Central memory CD4-positive, alpha-beta T cell (primary cell): ENCODE measurements around the gene CACNA1D.

ENCODE experiments used
- DNase-seq: peaks from one replicate; pipeline ENCODE4 v3.0.0; 2022

CACNA1D gene

DNA sequence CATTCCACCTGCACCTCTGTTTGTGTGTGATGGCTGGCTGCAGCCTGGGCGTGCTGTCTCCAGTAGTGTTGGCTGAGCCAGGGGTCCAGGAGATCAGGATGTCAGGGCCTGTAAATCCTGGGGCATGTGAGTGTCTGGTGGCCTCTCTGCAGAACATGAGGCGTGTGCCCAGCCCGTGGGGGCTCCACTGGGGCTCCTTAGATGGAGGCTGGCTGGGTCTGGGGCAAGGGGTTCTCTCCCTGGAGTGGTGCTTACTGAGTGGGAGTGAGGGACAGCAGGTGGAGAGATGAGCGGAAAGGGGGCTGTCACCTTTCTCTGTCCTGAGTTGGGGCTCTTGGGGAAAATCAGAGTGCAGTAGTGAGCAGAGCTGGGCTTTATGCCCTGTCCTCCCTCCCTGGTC, 199.6 kb downstream of the CACNA1D start:
- no peak for DNase-seq

GRCh38 chr3:53694666-53695323, 200.4 kb downstream of the CACNA1D start:
- no peak for DNase-seq

GRCh38 chr3:53695324-53695690, 200.9 kb downstream of the CACNA1D start:
- no peak for DNase-seq

DNA sequence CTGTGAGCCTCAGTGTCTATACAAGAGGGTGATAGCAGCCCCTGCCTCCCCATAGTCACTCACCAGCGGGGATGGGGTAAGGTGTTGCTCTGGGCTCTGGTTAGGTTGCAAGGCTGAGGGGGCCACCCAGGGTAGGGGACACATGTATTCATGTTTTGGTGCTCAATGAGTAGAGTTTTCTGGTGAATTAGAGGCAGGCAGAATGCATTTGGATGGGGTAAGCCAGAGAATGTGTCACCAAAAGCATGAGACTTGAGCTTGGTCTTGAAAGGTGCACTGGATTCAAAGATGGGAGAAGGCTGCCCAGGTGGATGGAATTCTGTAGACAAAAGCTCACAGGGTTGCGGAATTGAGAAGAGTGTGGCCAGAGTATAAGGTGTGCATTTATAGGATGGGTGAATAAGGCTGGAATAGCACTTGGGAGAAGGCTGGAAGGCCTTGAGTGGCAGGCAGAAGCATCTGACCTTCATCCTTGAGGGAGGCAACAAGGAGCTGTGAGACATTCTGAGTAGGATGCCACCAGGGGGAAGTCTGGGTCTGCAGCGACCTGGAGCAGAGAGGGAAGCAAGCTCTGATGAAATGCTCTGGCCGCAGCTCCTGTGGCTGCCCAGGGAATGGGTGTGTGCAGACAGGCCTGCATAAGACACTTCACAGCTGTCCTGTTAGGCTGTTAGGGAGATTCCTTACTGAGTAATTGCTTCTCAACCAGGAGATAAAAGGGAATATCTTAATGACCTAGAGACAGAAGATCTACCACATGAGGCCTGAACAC, 202.2 kb downstream of the CACNA1D start:
- DNase-seq: no peak

DNA sequence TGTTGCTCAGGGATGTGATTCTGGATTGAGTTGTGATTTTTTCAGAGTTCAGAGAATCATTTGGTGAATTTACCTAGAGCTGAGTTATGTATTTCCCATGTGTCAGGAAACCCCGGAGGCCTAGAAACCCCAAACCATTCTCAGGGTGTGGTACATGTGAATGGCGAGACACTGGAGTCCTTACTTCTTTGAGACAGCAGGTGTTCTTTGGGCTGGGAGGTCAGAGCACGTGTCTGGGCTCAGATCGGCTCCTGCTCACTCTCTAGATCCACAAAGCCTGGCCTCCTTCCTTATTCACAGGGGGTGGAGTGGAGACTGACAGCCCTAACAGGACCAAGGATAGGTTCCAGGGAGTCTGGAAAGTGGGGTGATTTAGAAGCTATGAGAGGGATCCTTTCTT, 206.0 kb downstream of the CACNA1D start:
- no peak for DNase-seq

- DNase-seq: no peak
Measured at GRCh38 chr3:53702776-53703530, 208.5 kb downstream of the CACNA1D start.

DNA sequence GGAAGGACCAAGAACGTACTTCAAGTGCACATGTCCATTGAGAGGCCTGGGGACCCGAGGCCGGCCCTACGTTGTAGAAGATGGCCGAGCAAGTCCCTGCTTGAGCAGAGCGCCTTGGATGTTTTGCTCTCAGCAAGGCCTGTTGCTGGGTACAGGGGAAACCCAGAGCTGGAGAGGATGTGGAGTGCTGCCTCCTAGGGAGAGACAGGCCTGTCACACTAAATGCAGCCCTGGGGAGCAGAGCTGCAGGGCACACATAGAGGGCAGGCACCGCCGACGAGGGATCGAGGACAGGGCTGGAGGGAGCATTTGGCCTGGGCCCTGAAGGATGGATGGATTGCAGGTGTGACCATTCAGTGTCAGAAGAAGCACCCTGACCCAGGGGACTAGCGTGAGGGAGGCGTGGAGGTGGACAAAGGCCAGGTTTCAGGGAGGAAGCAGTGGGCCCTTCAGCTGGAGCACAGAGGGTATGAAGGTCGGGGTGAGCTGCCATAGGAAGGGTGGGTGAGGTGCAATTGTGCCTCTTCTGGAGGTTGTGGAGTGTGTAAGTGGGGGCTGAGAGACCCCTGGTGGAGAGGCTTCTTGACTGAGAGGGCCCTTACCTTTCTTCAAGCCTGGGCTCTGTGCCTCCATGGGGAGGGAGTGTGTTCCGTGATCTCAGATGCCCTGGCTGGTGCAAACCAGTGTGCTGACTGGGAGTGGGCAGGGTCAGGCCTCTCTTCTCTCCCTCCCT, 209.4 kb downstream of the CACNA1D start:
- no peak for DNase-seq

DNA sequence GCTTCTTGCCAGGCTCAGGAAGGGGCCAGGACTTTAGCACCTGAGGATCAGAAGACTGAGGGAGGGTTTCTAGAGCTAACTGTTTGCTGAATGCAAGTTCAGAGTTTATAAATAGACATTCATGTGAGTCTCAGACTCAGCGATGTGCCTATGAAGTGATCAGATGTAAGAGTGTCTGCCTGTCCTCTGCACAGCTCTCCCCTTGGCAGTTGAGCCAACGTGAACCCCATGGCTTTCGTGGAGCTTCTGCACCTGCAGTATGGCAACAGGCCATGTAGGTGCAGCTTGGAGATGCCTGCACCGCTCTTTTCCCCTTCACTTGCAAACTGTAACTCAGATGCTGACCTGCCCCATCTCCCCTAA, 209.9 kb downstream of the CACNA1D start:
- DNase-seq: no peak

DNA sequence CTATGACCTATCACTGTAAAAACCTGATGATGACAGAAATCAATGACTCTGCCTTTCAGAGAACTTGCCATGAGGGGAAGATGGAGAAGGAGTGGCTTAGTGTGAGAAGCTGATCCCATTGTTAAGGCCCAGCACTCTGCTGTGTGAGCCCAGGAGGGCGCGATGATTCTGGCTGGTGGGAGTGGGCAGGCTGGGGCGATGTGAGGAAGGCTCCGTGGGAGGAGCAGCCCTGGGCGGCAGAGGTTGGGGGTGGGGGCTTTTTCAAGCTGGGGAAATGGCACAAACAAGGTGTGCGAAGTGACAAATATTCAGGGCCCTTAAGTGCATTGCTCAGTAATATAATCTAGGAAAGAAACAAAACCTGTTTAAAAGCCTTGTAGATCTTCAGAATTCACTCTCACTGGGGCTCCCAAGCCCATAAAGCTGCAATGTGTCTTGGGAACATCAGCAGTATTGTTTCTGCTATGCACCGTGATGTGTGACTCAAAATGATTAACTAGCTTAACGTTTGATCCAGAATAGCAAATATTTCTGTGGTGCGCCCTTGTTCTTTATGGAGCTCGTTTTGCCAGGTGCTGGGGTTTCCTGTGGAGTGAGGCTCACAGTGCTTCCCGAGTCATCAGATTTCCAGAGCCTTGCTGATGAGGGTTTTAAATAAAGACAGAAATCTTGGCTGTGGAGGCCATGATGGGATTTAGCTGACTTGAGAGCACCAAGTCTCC, 210.8 kb downstream of the CACNA1D start:
- DNase-seq: no peak

GRCh38 chr3:53705774-53706173, 211.4 kb downstream of the CACNA1D start:
- no peak for DNase-seq

GRCh38 chr3:53707222-53707621, 212.8 kb downstream of the CACNA1D start:
- DNase-seq: no peak

- no peak for DNase-seq
Measured at GRCh38 chr3:53708001-53708621, 213.7 kb downstream of the CACNA1D start.

DNA sequence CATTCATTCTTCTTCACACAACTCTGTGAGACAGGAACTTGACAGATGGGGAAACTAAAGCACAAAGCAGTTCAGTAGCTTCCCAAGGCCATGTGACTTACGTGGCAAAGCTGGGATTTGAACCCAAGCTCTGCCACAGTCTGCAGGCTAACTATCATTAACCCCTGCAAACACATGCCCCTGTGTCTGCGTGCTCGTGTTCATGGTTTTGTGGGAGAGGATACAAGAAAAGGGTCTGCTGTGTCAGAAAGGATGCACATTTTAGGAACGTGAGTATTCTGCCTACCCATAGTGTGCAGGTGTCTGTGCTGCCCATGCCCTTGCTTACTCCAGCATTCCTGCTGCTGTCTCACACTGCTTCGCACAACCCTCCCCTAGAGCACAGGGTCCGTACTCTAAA, 214.8 kb downstream of the CACNA1D start:
- no peak for DNase-seq

GRCh38 chr3:53709860-53710674, 215.7 kb downstream of the CACNA1D start:
- DNase-seq: peak; percentile 23

DNA sequence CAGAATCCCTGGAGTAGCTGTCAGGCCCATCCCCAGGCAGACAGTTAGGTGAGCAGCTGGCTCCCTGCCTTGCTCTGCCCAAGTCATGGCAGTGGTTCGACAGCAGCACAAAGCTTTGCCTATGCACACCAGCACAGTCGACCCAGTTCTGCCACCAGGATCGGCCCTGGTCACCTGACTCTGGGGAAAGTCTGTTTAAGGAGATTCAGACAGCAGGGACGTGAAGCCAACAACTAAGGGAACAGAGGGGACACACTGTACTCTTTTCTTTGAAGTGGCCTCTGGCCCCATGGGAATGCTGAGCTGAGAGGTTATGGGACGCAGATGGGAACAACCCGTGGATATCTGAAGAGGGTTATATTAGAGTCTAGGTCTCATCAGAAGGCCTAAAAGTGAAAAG, 217.0 kb downstream of the CACNA1D start:
- DNase-seq: no peak

DNA sequence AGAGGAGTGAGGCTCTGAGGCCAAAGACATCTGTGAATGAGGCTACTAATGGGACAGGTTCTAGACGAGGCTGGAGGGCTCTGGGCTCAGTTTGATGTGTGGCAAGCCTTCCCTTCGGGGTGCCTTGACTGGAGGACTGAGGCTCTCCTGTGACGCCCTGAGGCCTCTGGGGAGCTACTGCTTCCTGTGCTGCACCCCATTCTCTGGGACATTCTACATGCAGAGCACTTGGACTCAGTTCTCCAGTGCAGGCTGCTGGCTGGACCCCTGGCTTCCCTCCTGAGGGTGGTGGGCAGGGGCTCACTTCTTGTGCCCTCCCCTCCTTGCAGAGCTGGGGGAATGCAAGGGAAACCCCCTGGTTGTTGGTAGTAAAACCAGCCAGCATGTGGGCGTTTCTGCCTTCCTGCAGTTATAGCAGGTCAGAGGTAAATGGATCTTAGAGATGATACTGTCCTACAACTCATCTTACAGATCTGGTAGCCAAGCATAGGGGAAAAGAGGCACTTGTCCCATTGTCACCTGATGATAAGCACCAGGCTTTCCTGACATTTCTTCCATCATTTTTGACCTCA, 218.5 kb downstream of the CACNA1D start:
- no peak for DNase-seq

DNA sequence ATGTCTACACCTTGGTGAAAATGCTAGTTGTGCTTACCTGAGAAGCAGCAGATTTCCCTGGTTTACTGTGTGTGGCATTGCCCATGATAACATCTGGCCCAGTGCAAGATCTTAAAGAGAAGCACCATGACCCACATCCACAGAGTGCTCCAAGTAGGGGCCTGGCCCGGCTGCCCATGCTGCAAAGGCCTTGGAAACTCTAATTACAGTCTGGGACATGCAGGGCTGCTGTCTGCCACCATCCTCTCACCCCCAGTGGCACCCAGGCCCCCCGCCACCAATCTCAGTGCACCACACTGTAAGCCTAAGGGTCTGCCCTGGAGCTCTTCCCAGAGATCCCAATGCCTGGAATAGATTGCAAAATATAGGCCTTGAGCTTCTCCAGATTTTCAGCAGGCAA, 219.2 kb downstream of the CACNA1D start:
- DNase-seq: no peak

DNA sequence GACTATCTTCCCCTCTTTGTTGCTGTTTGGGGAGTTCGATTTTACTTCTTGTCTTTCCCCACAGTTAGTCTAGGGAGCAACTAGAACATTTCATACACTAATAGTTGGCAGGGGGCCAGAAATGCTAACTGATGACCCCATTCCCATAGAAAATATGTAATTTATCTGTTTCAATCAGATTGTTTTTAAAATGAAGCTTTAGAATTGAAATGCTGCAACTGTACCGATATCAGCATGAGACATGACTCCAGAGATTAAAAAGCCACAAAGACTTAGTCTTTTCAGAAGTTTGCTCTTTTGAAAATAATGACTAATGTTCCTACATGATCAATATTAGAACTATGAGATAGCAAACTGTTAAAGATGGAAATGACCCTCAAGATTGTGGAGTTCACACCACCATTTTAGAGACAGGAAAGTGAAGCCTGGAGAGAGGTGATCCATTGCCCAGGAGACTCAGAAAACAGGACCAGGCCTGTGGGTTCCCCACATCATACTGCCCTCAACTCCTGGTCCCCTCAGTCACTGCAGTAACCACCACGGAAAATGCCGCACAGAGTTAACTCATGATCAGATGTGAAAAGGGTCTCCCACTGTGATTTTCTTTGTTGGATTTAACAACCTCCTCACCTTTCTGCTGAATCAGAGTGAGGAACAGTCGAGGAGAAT, 221.5 kb downstream of the CACNA1D start:
- DNase-seq: no peak

GRCh38 chr3:53716998-53717397, 222.6 kb downstream of the CACNA1D start:
- DNase-seq: no peak

DNA sequence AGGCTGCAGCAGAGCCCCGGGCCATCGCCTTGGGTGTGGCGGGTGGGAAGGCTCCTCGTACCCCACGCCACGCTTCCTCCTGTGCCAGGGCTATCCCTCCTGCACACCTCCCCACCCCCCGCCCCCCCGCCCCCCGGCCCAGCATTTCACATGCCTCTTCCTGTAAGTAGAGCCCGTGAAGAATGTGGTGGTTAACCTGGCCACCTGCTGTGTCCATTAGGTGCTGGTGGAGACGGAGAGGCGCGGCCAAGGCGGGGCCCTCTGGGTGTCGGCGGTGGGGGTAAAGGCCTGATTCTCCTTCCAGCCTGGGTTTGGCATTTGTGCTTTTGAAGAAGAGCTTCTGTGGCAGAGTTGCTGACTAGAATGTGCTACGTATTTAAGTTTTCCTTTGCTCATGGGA, 224.1 kb downstream of the CACNA1D start:
- no peak for DNase-seq
